ENCODE measurements around the gene TBX20.
"Not testable (repeated sequence)": the region's sequence is repeated elsewhere in the genome, so short reads cannot be mapped to it uniquely, and the experiment has no call there.

The TBX20 gene

DNA sequence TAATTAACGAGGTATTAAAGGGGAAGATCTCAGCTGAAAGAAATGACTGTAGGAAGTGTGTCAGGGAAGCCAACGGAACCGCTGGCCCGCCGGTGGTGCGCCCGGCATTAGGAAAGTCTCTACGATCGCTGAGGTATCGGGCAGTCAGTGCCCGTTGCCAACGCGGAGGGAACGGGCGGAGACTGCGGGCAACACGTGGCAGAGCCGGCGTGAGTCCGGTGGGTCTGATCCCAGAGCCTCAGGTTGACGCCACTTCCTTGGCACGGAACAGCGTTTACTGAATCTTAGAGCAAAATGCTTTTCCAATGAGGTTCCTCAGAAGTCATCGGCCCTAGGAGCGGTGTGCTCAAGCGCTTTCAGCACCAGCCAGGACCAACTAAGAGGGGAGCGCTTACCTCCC is 67.1 kb downstream of the TBX20 start:
- H3K9me3 ChIP-seq; H3K27me3 ChIP-seq (ENCODE audit: low read depth); H3K36me3 ChIP-seq (replicated peaks); H3K4me1 ChIP-seq; DNase-seq (ENCODE audit: low spot score in 2 of 2); in situ Hi-C loops (cut with MboI; ENCODE audit: low sequenced_read_pairs): not testable (repeated sequence)
- peak overlapping the region; percentile 13; the same call in 1 of the 2 replicates for H3K4me3 ChIP-seq

DNA sequence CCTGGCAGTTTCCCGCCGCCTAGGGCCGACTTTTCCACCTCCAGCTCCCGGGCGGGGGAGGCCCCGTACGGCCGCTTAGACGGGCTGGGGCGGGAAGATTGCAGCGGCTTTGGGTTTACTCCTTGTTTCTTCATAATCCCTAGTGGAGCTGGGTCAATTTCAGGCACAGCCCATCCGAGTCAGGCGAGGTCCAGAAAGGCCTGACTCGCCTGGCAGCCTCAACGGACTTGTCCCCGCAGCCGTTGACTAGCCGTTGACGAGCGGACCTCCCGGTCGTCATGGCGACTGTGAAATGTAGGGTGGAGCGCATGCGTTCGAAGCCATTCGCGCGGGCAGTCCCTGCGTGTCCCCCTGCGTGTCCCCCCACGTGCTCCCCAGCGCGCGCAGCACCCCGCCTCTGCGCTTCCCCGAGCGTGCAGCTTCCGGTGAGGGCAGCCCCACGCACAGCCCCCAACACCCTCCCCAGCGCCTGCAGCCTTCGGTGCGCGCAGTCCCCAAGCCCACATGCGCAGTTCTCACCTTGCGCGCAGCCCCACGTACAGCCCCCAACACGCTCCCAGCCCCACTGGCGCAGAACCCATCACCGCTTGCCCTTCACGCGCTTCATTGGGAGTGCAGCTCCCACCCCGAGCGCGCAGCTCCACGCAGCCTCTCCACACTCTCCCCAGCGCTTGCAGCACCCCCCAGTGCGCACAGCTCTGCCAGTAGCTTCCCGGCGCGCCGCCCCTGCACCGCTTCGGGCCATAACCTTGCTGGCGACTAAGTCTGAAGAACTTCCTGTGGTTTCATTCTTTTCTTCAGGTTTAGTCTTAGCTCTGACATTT is 67.8 kb downstream of the TBX20 start:
- in situ Hi-C loops (cut with MboI; ENCODE audit: low sequenced_read_pairs) = no loop called here
- Histone ChIP-seq H3K4me3 (peak overlapping the region; percentile 13), H3K36me3 (replicated peaks) (no peaks in the 10 kb centered on the region)

GRCh38 chr7:35185578-35185907 is 68.4 kb downstream of the TBX20 start:
- H3K9me3 ChIP-seq; H3K4me3 ChIP-seq; H3K4me1 ChIP-seq; in situ Hi-C loops (cut with MboI; ENCODE audit: low sequenced_read_pairs); DNase-seq (ENCODE audit: low spot score in 2 of 2); H3K36me3 ChIP-seq (replicated peaks); H3K27me3 ChIP-seq (ENCODE audit: low read depth): not testable (repeated sequence)

More for the DNA sequence above, 67.8 kb downstream of the TBX20 start:
- Histone ChIP-seq H3K4me1 (no peaks in the 10 kb centered on the region), H3K27me3 (ENCODE audit: low read depth) (peaks cover 9% of the 10 kb centered on the region), H3K9me3 (no peaks in the 10 kb centered on the region)
- DNase-seq (ENCODE audit: low spot score in 2 of 2) = peak; percentile 10 to 58

DNA sequence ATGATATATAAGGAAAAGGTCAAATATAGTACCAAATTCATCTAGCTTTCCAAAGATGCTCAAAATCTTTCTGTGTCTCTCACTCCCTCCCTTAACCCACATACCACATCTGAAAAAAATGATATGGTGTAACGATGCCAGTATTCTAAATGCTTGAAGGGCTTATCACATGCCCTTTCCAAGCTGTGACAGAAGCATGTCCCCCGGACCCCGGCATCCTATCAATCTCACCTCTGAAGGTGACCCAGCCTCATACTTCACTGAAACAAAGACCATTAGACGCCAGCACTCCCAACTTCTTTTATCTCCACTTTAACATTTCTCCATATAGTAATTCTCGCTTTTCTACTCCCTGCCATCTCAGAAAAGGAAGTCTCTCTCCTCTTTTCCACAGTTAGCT is 68.9 kb downstream of the TBX20 start:
- in situ Hi-C loops (cut with MboI; ENCODE audit: low sequenced_read_pairs); H3K36me3 ChIP-seq (replicated peaks); H3K4me1 ChIP-seq; DNase-seq (ENCODE audit: low spot score in 2 of 2); H3K4me3 ChIP-seq; H3K27me3 ChIP-seq (ENCODE audit: low read depth); H3K9me3 ChIP-seq: not testable (repeated sequence)

DNA sequence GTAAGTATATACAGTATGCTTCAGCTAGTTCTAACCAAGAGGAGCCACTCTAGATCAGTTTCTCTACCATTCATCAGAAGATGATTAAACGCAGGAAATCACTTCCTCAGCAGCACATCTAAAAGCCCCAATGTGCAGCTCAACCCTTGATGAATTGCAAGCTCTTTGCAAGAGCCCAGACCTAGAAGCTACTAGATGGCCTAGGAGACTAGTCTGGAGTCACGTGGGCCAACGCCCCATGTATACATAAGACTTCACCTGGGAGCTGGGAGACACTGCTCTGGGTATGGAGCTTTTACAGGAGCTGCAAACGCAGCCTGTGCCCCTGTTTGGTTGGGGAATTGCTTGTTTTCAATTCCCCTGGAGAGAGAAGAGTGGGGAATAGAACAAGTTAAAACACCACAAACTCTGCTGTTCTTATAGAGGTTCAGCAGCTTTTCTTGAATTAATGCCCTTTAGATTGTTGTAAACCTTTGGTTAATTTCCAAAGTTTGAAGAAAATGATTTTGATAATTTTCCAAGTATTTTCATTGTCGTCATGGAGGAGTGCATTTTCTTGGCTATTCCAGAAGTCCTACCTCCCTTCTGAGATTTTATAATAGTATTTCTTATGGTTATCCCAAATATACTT is 69.9 kb downstream of the TBX20 start:
- H3K4me1 ChIP-seq; H3K27me3 ChIP-seq (ENCODE audit: low read depth); H3K9me3 ChIP-seq; in situ Hi-C loops (cut with MboI; ENCODE audit: low sequenced_read_pairs); DNase-seq (ENCODE audit: low spot score in 2 of 2); H3K36me3 ChIP-seq (replicated peaks); H3K4me3 ChIP-seq: not testable (repeated sequence)

GRCh38 chr7:35180665-35181064 is 73.2 kb downstream of the TBX20 start:
- in situ Hi-C loops (cut with MboI; ENCODE audit: low sequenced_read_pairs); H3K9me3 ChIP-seq; H3K4me1 ChIP-seq; H3K27me3 ChIP-seq (ENCODE audit: low read depth); H3K4me3 ChIP-seq; H3K36me3 ChIP-seq (replicated peaks); DNase-seq (ENCODE audit: low spot score in 2 of 2): not testable (repeated sequence)

DNA sequence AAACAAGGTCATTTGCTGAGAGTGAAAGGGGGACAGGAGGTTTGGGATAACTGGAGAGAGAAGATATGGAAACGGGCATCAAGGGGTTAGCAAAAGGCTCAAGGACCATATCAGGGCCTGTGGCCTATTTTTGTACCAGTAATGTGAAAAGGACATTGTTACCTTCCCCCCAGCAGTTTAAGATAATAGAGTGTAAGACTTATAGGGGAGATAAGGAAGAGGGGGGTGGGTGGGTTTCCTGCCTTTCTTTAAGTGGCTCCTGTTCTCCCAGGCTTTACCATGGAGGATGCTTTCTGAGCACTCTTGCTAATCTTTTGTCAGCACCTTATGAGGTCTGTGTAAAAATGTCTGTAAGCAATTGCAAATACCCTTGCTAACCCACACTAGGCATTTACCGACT is 80.7 kb downstream of the TBX20 start:
- in situ Hi-C loops (cut with MboI; ENCODE audit: low sequenced_read_pairs); H3K4me1 ChIP-seq; DNase-seq (ENCODE audit: low spot score in 2 of 2); H3K27me3 ChIP-seq (ENCODE audit: low read depth); H3K4me3 ChIP-seq; H3K9me3 ChIP-seq; H3K36me3 ChIP-seq (replicated peaks): not testable (repeated sequence)

DNA sequence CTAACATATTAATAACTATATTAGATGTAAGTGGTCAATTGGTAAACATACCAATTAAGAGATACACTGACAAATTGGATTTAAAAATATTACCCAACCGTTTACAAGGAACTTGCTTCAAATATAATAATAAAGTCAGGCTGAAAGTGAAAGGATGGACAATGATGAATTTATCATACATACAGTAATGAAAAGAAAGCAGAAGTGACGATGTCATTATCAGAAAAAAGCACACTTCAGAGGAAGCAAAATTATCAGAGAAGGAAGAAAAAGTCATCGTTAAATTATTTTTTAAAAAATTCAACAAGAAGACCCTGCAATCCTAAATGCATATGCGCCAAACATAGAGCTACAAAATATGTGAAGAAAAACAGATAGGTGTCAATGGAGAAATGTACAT is 81.8 kb downstream of the TBX20 start:
- DNase-seq (ENCODE audit: low spot score in 2 of 2); H3K36me3 ChIP-seq (replicated peaks); in situ Hi-C loops (cut with MboI; ENCODE audit: low sequenced_read_pairs): not testable (repeated sequence)

GRCh38 chr7:35167658-35168057 is 86.2 kb downstream of the TBX20 start:
- in situ Hi-C loops (cut with MboI; ENCODE audit: low sequenced_read_pairs); H3K36me3 ChIP-seq (replicated peaks); H3K27me3 ChIP-seq (ENCODE audit: low read depth); H3K9me3 ChIP-seq; H3K4me3 ChIP-seq; H3K4me1 ChIP-seq; DNase-seq (ENCODE audit: low spot score in 2 of 2): not testable (repeated sequence)

More for the DNA sequence above, 81.8 kb downstream of the TBX20 start:
- not testable (repeated sequence) for H3K4me1 ChIP-seq; H3K9me3 ChIP-seq; H3K27me3 ChIP-seq (ENCODE audit: low read depth); H3K4me3 ChIP-seq

DNA sequence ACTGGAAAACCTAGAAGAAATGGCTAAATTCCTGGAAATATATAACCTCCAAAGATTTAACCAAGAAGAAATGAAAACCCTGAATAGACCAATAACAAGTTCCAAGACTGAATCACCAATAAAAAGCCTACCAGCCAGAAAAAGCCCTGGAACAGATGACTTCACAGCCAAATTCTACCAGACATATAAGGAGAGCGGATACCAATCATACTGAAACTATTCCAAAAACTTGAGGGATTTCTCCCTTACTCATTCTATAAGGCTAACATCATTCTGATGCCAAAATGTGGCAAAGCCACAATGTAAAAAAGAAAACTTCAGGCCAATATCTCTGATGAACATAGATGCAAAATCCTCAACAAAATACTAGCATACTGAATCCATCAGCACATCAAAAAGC is 86.7 kb downstream of the TBX20 start:
- in situ Hi-C loops (cut with MboI; ENCODE audit: low sequenced_read_pairs) = not testable (repeated sequence)

DNA sequence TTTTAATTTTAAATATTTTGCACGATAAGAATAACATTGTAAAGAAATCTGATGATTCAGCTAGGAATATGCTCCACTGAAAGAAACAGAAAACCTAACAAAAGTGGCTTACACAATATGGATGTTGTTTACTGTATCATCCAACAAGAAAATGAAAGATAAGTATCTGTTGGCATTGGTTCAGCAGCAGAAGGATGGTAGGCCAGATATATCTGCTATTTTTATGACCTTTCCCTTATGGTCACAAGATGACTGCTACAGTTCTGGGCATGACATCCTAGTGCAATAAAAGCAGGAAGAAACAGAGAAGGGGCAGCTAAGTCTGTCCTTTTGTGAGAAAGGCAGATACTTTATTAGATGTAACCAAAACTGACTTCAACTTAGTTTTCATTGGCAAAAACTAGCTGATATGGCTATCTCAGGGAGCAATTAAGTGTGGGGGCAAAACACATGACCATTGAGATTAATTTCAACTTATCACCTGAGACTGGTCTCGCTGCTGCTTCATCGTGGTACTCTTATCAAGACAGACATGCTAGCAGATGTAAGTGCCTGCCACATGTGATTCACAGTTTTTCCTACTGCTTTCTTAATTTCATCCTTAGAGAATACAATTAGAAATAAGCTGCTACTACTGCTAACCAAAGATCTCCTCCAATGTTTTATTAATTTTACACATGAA is 92.7 kb downstream of the TBX20 start:
- H3K9me3 ChIP-seq; in situ Hi-C loops (cut with MboI; ENCODE audit: low sequenced_read_pairs); H3K4me1 ChIP-seq; H3K36me3 ChIP-seq (replicated peaks); H3K27me3 ChIP-seq (ENCODE audit: low read depth); DNase-seq (ENCODE audit: low spot score in 2 of 2); H3K4me3 ChIP-seq: not testable (repeated sequence)

More for the DNA sequence above, 86.7 kb downstream of the TBX20 start:
- DNase-seq (ENCODE audit: low spot score in 2 of 2); H3K9me3 ChIP-seq; H3K4me3 ChIP-seq; H3K27me3 ChIP-seq (ENCODE audit: low read depth); H3K4me1 ChIP-seq; H3K36me3 ChIP-seq (replicated peaks): not testable (repeated sequence)

Data from HAP-1 (cell line).